GM12864 (cell line): Measurements from ENCODE around the gene PRKAA1.

Experiments
- DNase-seq: peaks from one replicate; pipeline ENCODE4 v3.0.0-alpha.2; 2011; ENCODE audit warnings: low read depth
- H3K4me3 ChIP-seq: 2 replicates; pipeline ENCODE4 v1.5.1; 2011; ENCODE audit warnings: mild to moderate bottlenecking, low read depth, low read length, control low read depth
- TF ChIP-seq, protein P1 (sequence below): IDR thresholded peaks from 2 replicates; pipeline ENCODE4 v1.5.1; 2011; ENCODE audit warnings: low read depth, mild to moderate bottlenecking, moderate library complexity, low read length, control low read depth, inconsistent platforms; ENCODE audit errors: missing control alignments

PRKAA1 gene

DNA sequence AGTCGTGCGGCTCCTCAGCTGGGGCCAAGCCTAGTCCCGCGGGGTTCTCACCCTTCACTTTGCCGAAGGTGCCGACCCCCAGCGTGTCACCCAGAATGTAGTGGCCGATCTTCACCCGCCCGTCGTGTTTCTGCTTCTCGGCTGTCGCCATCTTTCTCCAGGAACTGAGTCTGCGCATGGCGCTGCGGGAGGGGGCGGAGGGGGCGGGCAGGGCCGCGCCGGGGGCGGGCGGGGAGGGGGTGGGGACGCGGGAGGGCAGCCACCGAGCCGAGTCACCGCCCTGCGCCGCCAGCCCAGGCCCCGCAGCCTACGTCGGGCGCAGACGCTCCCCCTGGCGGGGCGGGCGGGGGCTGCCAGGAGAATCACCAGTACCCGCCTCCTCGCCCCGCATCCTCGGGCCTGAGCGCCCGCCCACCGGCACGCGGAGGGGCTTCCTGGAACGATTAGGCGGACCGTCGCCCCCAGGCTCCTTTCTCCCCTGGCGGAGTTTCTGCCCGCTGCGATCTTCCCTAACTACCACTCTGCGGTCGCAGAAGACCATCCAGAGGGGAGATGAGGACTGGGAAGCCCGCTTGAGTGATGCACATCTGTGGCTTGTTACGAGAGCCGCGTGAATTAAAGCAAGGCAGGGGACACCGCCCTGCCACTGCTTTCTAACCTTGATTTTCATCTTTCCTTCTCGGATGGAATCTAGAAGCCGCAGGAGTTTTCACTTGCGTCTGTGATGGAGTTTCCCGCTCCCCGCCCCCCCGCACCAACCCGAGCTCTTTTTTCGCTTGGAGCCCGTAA lies at the start of gene PRKAA1:
PRKAA1 (minus strand) TSS at position 363 of the 789 bp plus-strand sequence; CDS start at position 178, 185 bp downstream.
- TF ChIP-seq, protein P1, sequence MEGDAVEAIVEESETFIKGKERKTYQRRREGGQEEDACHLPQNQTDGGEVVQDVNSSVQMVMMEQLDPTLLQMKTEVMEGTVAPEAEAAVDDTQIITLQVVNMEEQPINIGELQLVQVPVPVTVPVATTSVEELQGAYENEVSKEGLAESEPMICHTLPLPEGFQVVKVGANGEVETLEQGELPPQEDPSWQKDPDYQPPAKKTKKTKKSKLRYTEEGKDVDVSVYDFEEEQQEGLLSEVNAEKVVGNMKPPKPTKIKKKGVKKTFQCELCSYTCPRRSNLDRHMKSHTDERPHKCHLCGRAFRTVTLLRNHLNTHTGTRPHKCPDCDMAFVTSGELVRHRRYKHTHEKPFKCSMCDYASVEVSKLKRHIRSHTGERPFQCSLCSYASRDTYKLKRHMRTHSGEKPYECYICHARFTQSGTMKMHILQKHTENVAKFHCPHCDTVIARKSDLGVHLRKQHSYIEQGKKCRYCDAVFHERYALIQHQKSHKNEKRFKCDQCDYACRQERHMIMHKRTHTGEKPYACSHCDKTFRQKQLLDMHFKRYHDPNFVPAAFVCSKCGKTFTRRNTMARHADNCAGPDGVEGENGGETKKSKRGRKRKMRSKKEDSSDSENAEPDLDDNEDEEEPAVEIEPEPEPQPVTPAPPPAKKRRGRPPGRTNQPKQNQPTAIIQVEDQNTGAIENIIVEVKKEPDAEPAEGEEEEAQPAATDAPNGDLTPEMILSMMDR: peak; percentile 66
- peak within 1 kb of the TSS; percentile 86 for H3K4me3 ChIP-seq
- peak; percentile 42 for DNase-seq

DNA sequence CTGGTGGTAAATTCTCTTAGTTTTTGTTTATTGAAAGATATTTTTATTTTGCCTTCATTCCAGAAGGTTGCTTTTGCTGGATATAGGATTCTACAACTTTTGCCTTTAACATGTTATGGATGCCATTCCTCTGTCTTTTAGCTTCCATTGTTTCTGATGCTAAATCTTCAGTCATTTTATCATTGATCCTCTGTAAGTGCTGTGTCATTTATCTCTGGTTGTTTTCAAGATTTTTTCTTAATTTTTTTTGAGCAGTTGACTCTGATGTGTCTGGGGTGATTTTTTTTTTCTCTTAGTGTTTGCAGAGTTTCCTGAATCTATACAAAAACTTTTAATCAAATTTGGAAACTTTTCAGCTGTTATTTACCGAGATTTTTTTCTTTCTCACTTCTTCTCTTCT lies 49.4 kb upstream of the PRKAA1 start:
- DNase-seq: no peak
- TF ChIP-seq, protein P1: no peak
- H3K4me3 ChIP-seq: no peak overlapping the region

DNA sequence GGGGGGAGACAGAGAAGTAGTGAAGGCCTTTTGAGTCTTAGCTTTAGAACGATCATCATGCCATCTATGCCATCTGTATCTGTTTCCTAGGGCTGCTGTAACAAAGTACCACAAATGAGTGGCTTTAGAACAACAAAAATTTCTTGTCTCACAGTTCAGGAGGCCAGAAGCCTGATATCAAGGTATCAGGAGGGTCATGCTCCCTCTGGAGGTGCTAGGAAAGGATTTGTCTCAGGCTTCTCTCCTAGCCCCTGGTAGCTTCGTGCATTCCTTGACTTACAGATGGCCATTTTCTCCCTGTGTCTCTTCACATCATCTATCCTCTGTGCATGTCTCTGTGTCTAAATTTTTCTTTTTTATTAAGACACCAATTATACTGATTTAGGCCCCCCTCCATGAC lies 48.2 kb upstream of the PRKAA1 start:
- no peak overlapping the region for H3K4me3 ChIP-seq
- no peak for DNase-seq
- TF ChIP-seq, protein P1: no peak

DNA sequence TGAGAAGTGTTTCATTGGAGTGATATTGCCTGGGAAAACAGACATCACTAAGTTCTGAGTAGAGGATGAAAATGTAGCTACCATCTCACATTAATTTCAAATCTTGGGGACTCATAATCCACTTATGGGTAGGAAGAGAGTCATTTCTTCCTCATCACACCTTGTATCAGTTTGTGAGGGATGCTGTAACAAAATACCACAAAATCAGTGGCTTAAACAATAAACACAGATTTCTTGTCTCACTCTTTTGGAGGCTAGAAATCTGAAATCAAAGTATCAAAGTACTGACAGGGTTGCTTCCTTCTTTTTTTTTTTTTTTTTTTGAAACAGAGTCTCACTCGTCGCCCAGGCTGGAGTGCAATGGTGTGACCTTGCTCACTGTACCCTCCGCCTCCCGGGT lies 46.4 kb upstream of the PRKAA1 start:
- TF ChIP-seq, protein P1: no peak
- no peak for DNase-seq
- H3K4me3 ChIP-seq: no peak overlapping the region

DNA sequence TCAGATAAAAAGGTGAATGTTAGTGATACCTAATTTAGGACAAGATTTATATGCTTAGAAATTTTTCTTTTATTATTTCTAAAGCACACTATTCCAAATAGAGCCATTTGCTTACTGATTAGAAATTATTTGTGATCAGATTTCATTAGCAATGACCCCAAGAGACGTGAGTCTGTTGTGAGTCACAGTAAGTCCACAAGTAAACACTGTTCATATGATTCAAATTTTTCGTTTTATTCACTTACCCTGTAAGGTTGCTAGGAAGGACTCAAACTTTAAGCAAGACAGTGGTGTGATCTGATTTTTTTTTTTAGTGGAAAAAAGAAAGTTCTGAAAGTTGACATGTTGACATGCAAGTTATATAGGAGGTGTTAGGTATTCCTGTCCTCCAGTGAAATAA lies 44.2 kb upstream of the PRKAA1 start:
- TF ChIP-seq, protein P1: no peak

DNA sequence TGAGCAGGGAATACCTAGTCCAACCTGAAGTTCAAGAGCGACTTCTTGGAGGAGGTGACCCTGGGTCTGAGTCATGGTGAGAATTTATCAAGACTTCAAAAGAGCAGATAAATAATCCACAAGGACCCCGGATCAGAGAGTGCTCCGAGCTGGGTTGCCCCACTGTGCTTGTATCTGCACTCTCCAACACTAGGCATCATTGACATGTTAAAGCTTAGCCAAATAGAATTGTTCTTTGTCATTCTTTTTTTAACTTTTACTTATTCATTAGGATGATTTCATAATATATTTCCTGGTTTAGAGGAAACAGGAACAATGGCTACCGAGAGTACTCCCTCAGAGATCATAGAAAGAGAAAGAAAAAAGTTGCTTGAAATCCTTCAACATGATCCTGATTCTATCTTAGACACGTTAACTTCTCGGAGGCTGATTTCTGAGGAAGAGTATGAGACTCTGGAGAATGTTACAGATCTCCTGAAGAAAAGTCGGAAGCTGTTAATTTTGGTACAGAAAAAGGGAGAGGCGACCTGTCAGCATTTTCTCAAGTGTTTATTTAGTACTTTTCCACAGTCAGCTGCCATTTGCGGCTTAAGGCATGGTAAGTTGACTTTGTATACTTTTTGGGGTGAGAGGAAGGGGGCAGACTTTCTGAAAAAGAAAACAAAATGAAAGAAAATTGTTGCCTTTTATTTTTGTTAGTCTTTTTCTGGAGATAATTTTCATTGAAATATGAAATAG lies 43.1 kb upstream of the PRKAA1 start, which contains the start of gene CARD6:
CARD6 (plus strand) TSS at position 300 of the 738 bp plus-strand sequence; CDS start at position 316, 16 bp downstream.
- peak within 1 kb of the TSS; percentile 41 for H3K4me3 ChIP-seq
- DNase-seq: no peak
- TF ChIP-seq, protein P1: no peak

More for the DNA sequence above, 44.2 kb upstream of the PRKAA1 start:
- DNase-seq: no peak
- H3K4me3 ChIP-seq: no peak overlapping the region
